IMR-90 (cell line): Measurements from ENCODE around the gene ALOXE3. TPM values are rescaled to one million over a fixed set of nuclear protein-coding genes. Genes with fewer than 3 reads are reported as not detected.

Experiments
- RAD21 ChIP-seq: IDR thresholded peaks from 2 replicates; pipeline ENCODE4 v1.6.1; 2012; ENCODE audit warnings: low read length, improper control_type of control experiment
- RFX5 ChIP-seq: IDR thresholded peaks from 2 replicates; pipeline ENCODE4 v1.8.0; 2012; ENCODE audit warnings: low read depth, mild to moderate bottlenecking, low read length, moderate library complexity
- polyA plus RNA-seq, 3 experiments: library from polyadenylated mRNA; depleted of rRNA; stranded (reverse); fragments of >200 nt; gene quantifications; 2 replicates each; pipeline ENCODE4 v1.2.3, GENCODE V29; 2012; ENCODE audit warnings: low replicate concordance in 1 of 3
- total RNA-seq: library from RNA; depleted of rRNA; stranded (reverse); fragments of >200 nt; gene quantifications from 2 replicates; pipeline ENCODE4 v1.2.3, GENCODE V29; 2012
- TF ChIP-seq, protein P1 (sequence below): fragments of 150-350 bp; IDR thresholded peaks from 2 replicates; pipeline ENCODE4 v1.6.1; 2016; ENCODE audit warnings: low read depth, mild to moderate bottlenecking, low read length, moderate library complexity, borderline replicate concordance
- TF ChIP-seq, protein P2 (sequence below): fragments of 150-350 bp; IDR thresholded peaks from 2 replicates; pipeline ENCODE4 v1.6.1; 2017; ENCODE audit warnings: mild to moderate bottlenecking, antibody characterized with exemption, low read length, low read depth

The ALOXE3 gene
- total and polyA plus RNA-seq, 2 of the 4 experiments (the other 2 are of a cell fraction) = under 0.01 to 0.26 TPM

GRCh38 chr17:8153525-8153956 is 35.2 kb upstream of the ALOXE3 start (continued):
- TF ChIP-seq, protein P1, sequence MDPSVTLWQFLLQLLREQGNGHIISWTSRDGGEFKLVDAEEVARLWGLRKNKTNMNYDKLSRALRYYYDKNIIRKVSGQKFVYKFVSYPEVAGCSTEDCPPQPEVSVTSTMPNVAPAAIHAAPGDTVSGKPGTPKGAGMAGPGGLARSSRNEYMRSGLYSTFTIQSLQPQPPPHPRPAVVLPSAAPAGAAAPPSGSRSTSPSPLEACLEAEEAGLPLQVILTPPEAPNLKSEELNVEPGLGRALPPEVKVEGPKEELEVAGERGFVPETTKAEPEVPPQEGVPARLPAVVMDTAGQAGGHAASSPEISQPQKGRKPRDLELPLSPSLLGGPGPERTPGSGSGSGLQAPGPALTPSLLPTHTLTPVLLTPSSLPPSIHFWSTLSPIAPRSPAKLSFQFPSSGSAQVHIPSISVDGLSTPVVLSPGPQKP = no peak
- TF ChIP-seq, protein P2, sequence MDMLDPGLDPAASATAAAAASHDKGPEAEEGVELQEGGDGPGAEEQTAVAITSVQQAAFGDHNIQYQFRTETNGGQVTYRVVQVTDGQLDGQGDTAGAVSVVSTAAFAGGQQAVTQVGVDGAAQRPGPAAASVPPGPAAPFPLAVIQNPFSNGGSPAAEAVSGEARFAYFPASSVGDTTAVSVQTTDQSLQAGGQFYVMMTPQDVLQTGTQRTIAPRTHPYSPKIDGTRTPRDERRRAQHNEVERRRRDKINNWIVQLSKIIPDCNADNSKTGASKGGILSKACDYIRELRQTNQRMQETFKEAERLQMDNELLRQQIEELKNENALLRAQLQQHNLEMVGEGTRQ = peak; percentile 96
- no peak for TF ChIP-seq RFX5
- TF ChIP-seq RAD21 = no peak
